HS-27A (cell line): ENCODE data around the gene CYP2D6.

ENCODE experiments used
- DNase-seq: peaks from one replicate; pipeline ENCODE4 v3.0.0-alpha.2; 2012; ENCODE audit warnings: low read depth, missing footprints

The CYP2D6 gene

DNA sequence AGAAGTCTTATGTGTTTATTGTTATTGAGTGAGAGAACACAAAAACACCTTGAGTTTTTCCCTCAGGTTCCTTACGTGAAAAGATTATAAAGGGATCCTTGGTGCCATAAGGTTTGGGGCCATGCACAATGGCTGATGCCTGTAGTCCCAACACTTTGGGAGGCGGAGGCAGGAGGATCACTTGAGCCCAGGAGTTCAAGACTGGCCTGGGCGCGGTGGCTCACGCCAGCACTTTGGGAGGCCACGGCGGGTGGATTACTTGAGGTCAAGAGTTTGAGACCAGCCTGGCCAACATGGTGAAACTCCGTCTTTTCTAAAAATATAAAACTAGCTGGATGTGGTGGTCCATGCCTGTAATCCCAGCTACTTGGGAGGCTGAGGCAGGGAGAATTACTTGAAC lies 45.7 kb downstream of the CYP2D6 start:
- no peak for DNase-seq

DNA sequence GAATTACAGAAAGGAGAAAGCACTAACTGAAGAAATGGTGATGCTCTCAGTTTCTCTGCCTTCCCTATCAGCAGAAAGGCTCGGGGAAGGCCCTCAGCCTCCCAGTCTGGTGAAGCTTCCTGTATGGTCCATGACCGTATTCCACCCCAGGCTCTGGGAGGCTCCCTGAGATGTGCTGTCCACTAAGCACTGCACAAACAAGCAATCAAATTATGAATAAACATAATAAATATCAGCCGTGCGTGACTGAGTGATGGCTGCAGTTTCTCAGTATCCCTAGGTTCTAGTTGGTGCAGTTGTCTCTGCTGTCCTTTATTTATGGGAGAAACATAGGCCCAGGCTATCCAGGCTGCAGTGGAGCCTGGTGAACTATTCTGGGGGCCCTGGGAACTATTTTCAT lies 47.5 kb downstream of the CYP2D6 start:
- no peak for DNase-seq

DNA sequence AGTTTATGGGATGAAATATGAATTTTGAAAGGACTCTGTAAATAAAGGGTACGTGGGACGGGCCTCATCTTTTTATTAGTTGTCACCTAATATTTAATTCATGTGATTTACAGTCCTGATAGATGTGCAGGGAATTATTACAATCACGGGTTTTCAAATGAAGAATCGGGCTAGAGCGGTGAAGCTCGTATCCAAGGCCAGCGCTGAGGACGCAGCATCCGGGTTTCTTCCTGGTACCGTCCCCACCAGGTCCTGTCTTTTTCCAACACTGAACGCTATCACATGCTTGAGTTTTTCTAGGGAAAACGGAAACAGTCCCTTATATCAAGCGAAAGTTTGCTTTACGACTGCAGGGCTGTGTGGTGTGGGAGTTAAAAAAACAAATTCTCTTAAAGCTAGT lies 50.3 kb downstream of the CYP2D6 start:
- DNase-seq, result no peak

DNA sequence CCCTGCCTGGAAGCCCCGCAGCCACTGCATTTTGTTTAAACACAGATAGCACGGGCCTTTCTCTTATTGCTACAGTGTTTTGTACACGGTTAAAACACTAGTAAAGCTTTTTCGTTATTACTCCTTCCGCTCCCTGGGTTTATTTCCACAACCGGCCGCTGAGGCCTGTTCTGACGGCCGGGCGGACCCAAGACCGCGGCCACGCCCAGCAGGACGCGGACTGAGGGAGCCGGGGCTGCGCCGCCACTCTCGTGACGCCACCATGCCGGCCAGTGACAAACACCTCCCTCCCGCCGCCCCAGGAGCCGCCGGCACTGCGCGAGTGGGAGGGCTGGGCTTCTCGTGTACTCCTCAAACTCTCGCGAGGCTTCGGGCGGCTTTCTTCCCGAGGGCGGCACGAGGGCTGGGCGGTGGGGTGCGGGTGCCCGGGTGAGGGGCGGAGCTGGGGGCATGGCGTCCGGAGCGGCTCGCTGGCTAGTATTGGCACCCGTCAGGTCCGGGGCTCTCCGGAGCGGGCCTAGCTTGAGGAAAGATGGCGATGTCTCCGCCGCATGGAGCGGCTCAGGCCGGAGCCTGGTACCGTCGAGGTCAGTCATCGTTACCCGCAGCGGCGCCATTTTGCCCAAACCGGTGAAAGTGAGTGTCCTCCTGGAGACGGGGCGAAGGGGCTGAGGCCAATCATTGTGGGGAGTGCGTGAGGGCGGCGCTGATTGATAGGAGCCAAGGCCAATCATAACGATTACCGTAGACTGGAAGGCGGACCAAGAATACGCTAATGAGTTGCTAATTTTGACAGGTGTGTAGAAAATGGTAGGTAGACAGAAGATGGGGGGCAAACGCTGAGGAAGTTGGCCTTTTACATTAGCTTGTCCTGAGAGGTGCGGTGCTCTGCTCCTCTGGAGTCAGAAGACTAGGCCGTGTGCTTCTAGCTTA lies 51.0 kb downstream of the CYP2D6 start, which contains the start of gene SMDT1:
Gene SMDT1, plus strand, starts transcription at position 382 of the 933 bp plus-strand sequence. Its CDS starts 69 bp downstream, at position 451.
- peak; percentile 92 for DNase-seq

DNA sequence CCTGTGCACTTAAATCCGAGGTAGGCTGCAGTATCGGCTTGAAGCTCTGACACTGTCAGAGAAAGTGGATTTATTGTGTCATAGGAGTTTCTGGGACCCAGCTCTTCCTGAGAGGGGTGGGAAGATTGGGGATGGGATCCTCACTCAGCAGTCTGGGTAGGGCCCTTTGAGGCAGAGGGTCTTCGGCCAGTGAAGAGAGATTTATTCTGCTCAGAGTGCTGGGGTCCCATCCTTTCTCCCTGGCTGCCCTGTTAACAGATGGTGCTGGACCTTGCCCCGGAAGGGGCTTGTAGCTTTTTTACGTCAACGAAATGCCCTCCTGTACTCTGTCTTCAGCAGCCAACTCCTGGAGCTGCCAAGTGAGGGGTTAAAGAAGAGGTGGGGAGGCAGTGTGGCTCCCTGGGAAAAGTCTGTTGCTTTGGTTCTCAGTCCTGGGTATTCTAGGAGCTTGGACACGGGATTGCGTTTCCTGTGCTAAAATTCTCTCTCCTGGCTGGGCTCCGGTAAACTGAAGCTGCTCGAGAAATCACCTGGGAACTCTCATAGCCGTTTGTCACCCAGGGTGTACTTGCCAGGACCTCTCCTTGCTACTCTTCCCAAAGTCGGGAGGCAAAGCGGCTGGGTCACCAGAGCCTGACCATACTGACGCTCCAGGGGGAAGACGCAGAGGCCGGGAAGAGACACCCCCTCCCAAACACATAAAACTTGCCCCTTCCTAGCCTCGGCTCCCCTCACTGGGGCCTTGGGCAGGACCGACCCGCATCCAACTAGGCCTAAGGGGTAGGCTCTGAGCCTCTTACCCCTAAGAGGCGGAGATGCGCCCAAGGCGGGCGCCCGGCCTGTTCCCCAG lies 51.9 kb downstream of the CYP2D6 start:
- DNase-seq, result no peak

DNA sequence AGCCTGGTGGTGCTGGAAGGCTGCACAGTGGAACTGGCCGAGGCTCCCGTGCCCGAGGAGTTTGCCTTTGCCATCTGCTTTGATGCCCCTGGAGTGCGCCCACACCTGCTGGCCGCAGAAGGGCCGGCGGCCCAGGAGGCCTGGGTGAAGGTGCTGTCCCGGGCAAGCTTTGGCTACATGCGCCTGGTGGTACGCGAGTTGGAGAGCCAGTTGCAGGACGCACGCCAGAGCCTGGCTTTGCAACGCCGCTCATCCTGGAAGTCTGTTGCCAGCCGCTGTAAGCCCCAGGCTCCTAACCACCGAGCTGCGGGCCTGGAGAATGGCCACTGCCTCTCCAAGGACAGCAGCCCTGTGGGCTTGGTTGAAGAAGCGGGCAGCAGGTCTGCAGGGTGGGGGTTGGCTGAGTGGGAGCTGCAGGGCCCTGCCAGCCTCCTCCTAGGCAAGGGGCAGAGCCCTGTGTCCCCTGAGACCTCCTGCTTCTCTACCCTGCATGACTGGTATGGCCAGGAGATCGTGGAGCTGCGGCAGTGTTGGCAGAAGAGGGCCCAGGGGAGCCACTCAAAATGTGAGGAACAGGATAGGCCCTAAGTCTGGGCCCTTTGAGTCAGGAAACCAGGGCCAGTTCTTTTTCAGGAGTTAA lies 53.0 kb downstream of the CYP2D6 start:
- DNase-seq, result no peak

DNA sequence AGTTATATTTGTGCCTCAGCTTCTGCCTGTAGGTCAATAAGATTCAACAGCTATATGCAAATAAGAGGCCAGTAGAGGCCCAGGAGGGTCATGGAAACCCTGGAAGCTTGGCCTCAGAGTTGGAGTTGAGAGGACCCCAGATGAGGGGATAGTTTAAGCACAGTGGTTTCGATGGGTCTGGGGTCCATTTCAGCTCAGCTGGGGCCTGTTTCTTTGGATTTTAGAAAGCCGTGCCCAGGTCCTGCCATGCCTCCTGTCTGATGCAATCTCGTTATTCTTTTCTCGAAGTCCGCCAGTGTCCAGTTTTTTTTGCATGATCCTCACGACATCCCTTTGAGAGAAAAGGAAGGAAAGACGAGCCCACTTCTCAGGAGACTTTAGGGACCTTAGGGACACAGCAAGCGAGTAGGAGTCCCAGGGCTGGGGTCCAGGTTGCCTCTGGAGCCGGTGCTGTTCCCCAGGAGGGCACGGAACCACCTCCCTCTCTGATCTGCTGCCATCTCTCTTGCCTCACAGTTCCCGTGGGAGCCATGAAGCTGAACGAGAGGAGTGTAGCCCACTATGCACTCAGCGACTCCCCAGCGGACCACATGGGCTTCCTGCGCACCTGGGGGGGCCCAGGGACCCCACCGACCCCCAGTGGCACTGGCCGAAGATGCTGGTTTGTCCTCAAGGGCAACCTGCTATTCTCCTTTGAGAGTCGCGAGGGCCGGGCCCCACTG lies 53.7 kb downstream of the CYP2D6 start:
- DNase-seq, result no peak
